WTC11 (cell line): ENCODE measurements around the gene MAP7. TPM values are rescaled to one million over a fixed set of nuclear protein-coding genes. Genes with fewer than 3 reads are reported as not detected.

Source experiments
- ATAC-seq: fragments of 200-7000 bp; cut with Tn5 transposase; 2 replicates; pipeline ENCODE4 v1.10.0; 2021; ENCODE audit warnings: mild to moderate bottlenecking, moderate library complexity
- CTCF ChIA-PET: fragments of 300-600 bp; sonication (Branson Sonifier 250); formaldehyde crosslinking; loops from one replicate; lab custom pipeline; 2021; ENCODE audit warnings: antibody characterized with exemption; lab: Charles Lee
- POLR2A ChIA-PET: fragments of 350-600 bp; sonication (Branson Sonifier 250); formaldehyde crosslinking; loops from one replicate; lab custom pipeline; 2021; ENCODE audit warnings: antibody characterized with exemption; lab: Charles Lee
- DNase-seq: peaks from one replicate; pipeline ENCODE4 v3.0.0; 2021; ENCODE audit warnings: low spot score
- H3K27ac Mint-ChIP-seq: 2 replicates; pipeline ENCODE4 v1.8.0; 2021; ENCODE audit warnings: mixed read lengths
- H3K27me3 Mint-ChIP-seq: 2 replicates; pipeline ENCODE4 v1.8.0; 2021; ENCODE audit warnings: low read depth, mild to moderate bottlenecking, moderate library complexity, mixed read lengths
- H3K36me3 Mint-ChIP-seq: 2 replicates; pipeline ENCODE4 v1.8.0; 2021; ENCODE audit warnings: mixed read lengths
- H3K4me1 Mint-ChIP-seq: 2 replicates; pipeline ENCODE4 v1.8.0; 2022; ENCODE audit warnings: mixed read lengths
- H3K4me3 Mint-ChIP-seq: 2 replicates; pipeline ENCODE4 v1.8.0; 2021; ENCODE audit warnings: mild to moderate bottlenecking, moderate library complexity, mixed read lengths
- H3K9me3 Mint-ChIP-seq: 2 replicates; pipeline ENCODE4 v1.8.0; 2021; ENCODE audit warnings: mixed read lengths
- CREB1 ChIP-seq: sonication (generic); formaldehyde crosslinking; IDR thresholded peaks from 2 replicates; pipeline ENCODE4 v1.8.0; 2023; ENCODE audit warnings: mild to moderate bottlenecking, missing genetic modification reagents
- FOXJ3 ChIP-seq: sonication (generic); formaldehyde crosslinking; IDR thresholded peaks from 2 replicates; pipeline ENCODE4 v1.9.0; 2021; ENCODE audit warnings: missing genetic modification reagents, mild to moderate bottlenecking, borderline replicate concordance
- IRF2 ChIP-seq: sonication (generic); formaldehyde crosslinking; IDR thresholded peaks from 2 replicates; pipeline ENCODE4 v1.8.0; 2022; ENCODE audit warnings: low read depth, missing genetic modification reagents, borderline replicate concordance
- NFATC4 ChIP-seq: fragments of 250-450 bp; sonication (Bioruptor Pico); IDR thresholded peaks from 2 replicates; pipeline ENCODE4 v1.9.0; 2021; ENCODE audit warnings: mild to moderate bottlenecking
- PRDM15 ChIP-seq: sonication (generic); formaldehyde crosslinking; IDR thresholded peaks from 2 replicates; pipeline ENCODE4 v1.8.0; 2022; ENCODE audit warnings: missing genetic modification reagents
- PRRX2 ChIP-seq: fragments of 250-450 bp; sonication (Bioruptor Pico); IDR thresholded peaks from 2 replicates; pipeline ENCODE4 v1.8.0; 2021; ENCODE audit warnings: mild to moderate bottlenecking
- SMAD3 ChIP-seq: sonication (generic); formaldehyde crosslinking; IDR thresholded peaks from 2 replicates; pipeline ENCODE4 v1.8.0; 2022; ENCODE audit warnings: missing genetic modification reagents, mild to moderate bottlenecking, borderline replicate concordance
- SMAD4 ChIP-seq: sonication (generic); formaldehyde crosslinking; IDR thresholded peaks from 2 replicates; pipeline ENCODE4 v1.8.0; 2022; ENCODE audit warnings: mild to moderate bottlenecking, missing genetic modification reagents
- TEAD4 ChIP-seq: sonication (generic); formaldehyde crosslinking; IDR thresholded peaks from 2 replicates; pipeline ENCODE4 v1.8.0; 2022; ENCODE audit warnings: mild to moderate bottlenecking, missing genetic modification reagents
- USF2 ChIP-seq: sonication (generic); formaldehyde crosslinking; IDR thresholded peaks from 2 replicates; pipeline ENCODE4 v1.8.1; 2023; ENCODE audit warnings: mild to moderate bottlenecking, missing genetic modification reagents, moderate library complexity
- ZNF138 ChIP-seq: sonication (generic); formaldehyde crosslinking; conservative IDR thresholded peaks from 2 replicates; pipeline ENCODE4 v1.8.1; 2022; ENCODE audit warnings: mild to moderate bottlenecking, moderate library complexity, missing genetic modification reagents
- ZNF281 ChIP-seq: sonication (generic); formaldehyde crosslinking; IDR thresholded peaks from 2 replicates; pipeline ENCODE4 v1.8.0; 2023; ENCODE audit warnings: mild to moderate bottlenecking, missing genetic modification reagents
- total RNA-seq: library from RNA; stranded (reverse); gene quantifications from 3 replicates; pipeline ENCODE4 v1.2.3, GENCODE V29; 2021
- TF ChIP-seq, protein P1 (sequence below): fragments of 250-450 bp; sonication (Bioruptor Pico); IDR thresholded peaks from 2 replicates; pipeline ENCODE4 v1.9.0; 2021; ENCODE audit warnings: mild to moderate bottlenecking, borderline replicate concordance
- TF ChIP-seq, protein P2 (sequence below): sonication (generic); formaldehyde crosslinking; IDR thresholded peaks from 2 replicates; pipeline ENCODE4 v1.8.1; 2023; ENCODE audit warnings: mild to moderate bottlenecking, missing genetic modification reagents, moderate library complexity

The MAP7 gene
- total RNA-seq, 1 experiment from 2014 or later, result 56.6 TPM

- TF ChIP-seq PRDM15, result no peak
- TF ChIP-seq, all 79 proteins: peak for 0
Observed at GRCh38 chr6:136468711-136469110, 81.5 kb downstream of the MAP7 start (continued).

GRCh38 chr6:136467186-136467585 lies 83.0 kb downstream of the MAP7 start:
- no peak for DNase-seq
- H3K9me3 Mint-ChIP-seq, result 0 out of 2 replicates have a peak, but pooled peaks cover 3% of the 10 kb centered on the region
- POLR2A ChIA-PET, result no interaction called here
- no peak for TF ChIP-seq SMAD3 (CRISPR knock-in tag)
- no peak for TF ChIP-seq CREB1 (CRISPR knock-in tag)
- TF ChIP-seq NFATC4 (CRISPR knock-in tag), result no peak
- no peak for TF ChIP-seq TEAD4 (CRISPR knock-in tag)
- TF ChIP-seq USF2 (CRISPR knock-in tag), result no peak
- no peak for TF ChIP-seq FOXJ3 (CRISPR knock-in tag)
- TF ChIP-seq SMAD4 (CRISPR knock-in tag), result no peak
- TF ChIP-seq PRRX2 (CRISPR knock-in tag), result no peak
- no peak for TF ChIP-seq ZNF138 (CRISPR knock-in tag)
- no peak for TF ChIP-seq IRF2 (CRISPR knock-in tag)
- TF ChIP-seq, protein P1, sequence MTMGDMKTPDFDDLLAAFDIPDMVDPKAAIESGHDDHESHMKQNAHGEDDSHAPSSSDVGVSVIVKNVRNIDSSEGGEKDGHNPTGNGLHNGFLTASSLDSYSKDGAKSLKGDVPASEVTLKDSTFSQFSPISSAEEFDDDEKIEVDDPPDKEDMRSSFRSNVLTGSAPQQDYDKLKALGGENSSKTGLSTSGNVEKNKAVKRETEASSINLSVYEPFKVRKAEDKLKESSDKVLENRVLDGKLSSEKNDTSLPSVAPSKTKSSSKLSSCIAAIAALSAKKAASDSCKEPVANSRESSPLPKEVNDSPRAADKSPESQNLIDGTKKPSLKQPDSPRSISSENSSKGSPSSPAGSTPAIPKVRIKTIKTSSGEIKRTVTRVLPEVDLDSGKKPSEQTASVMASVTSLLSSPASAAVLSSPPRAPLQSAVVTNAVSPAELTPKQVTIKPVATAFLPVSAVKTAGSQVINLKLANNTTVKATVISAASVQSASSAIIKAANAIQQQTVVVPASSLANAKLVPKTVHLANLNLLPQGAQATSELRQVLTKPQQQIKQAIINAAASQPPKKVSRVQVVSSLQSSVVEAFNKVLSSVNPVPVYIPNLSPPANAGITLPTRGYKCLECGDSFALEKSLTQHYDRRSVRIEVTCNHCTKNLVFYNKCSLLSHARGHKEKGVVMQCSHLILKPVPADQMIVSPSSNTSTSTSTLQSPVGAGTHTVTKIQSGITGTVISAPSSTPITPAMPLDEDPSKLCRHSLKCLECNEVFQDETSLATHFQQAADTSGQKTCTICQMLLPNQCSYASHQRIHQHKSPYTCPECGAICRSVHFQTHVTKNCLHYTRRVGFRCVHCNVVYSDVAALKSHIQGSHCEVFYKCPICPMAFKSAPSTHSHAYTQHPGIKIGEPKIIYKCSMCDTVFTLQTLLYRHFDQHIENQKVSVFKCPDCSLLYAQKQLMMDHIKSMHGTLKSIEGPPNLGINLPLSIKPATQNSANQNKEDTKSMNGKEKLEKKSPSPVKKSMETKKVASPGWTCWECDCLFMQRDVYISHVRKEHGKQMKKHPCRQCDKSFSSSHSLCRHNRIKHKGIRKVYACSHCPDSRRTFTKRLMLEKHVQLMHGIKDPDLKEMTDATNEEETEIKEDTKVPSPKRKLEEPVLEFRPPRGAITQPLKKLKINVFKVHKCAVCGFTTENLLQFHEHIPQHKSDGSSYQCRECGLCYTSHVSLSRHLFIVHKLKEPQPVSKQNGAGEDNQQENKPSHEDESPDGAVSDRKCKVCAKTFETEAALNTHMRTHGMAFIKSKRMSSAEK (CRISPR knock-in tag), result no peak
- TF ChIP-seq, protein P2, sequence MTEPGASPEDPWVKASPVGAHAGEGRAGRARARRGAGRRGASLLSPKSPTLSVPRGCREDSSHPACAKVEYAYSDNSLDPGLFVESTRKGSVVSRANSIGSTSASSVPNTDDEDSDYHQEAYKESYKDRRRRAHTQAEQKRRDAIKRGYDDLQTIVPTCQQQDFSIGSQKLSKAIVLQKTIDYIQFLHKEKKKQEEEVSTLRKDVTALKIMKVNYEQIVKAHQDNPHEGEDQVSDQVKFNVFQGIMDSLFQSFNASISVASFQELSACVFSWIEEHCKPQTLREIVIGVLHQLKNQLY (CRISPR knock-in tag), result no peak
- no peak for TF ChIP-seq ZNF281 (CRISPR knock-in tag)
- TF ChIP-seq, all 79 proteins: peak for 0
- H3K36me3 Mint-ChIP-seq, result no peaks in the 10 kb centered on the region
- CTCF ChIA-PET, result no interaction called here
- H3K4me3 Mint-ChIP-seq, result no peak overlapping the region
- no peak for ATAC-seq
- peaks cover 54% of the 10 kb centered on the region for H3K4me1 Mint-ChIP-seq
- no peak overlapping the region for H3K27ac Mint-ChIP-seq
- no peaks in the 10 kb centered on the region for H3K27me3 Mint-ChIP-seq
